ENCODE results near the gene HCRT. TPM values are rescaled to one million over a fixed set of nuclear protein-coding genes. Genes with fewer than 3 reads are reported as not detected.

The HCRT gene, protein sequence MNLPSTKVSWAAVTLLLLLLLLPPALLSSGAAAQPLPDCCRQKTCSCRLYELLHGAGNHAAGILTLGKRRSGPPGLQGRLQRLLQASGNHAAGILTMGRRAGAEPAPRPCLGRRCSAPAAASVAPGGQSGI
- total RNA-seq (not detected), total RNA-seq (0 to 0.52 (median 0.08) reads per million in 172 experiments)
- polyA plus RNA-seq (2013, experiment 1 of 2), result not detected
- polyA plus RNA-seq (2013, experiment 2 of 2), result 0.10 TPM

DNA sequence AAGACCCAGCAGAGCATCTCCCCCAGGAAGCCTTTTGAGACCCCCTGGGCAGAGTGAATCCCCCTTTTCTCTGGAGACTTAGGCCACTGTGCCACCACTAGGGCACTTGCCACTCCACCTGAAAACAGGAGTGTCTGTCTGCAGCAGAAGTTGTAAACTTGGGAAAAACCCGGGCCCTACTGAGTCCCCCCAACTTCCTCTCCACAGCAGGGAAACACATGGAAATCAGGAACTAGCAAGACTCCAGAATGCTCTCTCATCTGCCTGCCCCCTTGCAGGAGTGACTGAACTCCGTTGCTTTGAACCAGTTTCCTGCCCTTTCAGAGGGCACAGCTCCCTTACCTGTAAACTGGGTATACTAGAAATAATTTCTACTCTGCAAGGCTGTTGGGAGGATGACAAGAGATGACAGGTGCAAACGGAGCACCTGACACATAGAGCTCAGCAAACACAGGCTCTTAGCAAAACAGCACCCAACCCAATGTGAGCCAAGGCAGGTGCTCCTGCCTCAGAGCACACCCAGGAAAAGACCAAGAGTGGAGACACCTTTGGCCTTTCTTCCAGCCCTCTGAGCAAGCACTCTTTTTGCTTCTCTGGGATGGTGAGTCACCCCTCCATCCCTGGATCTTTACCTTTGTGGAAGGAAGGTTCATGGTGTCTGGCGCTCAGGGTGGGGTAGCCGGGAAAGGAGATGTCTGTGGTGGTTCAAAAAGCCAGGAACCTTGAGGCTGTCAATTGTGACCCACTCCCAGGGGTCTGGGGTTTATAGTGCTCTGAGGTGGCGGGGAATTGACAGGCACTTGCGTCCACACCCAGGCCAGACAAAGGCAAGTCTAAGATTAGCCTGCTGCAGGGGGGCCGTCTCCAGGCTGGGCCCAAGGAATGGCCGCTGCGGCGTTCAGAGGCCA, at the start of gene HCRT:
Gene HCRT (minus strand): TSS at position 740 of the 908 bp plus-strand sequence. CDS start 87 bp downstream, at position 653.
- Histone ChIP-seq H3K27ac (ENCODE audit: low read depth in 1 of 2, low read length in 2 of 2) (peak within 1 kb of the TSS; percentile 17 to 75), H3K27me3 (ENCODE audit: control insufficient read depth in 1 of 2, insufficient read depth in 2 of 2, low read length in 2 of 2) (peaks cover 0 to 12% of the 10 kb centered on the region in 2 experiments), H3K4me1 (ENCODE audit: insufficient read depth, low read length) (peaks cover 45% of the 10 kb centered on the region), H3K36me3 (ENCODE audit: insufficient read depth, low read length) (no peaks in the 10 kb centered on the region), H3K4me3 (ENCODE audit: low read length) (peak within 1 kb of the TSS; percentile 87), H3K9me3 (ENCODE audit: control insufficient read depth in 1 of 2, insufficient read depth in 1 of 2, low read length in 2 of 2) (peaks cover 0 to 8% of the 10 kb centered on the region in 2 experiments)
- H3K27ac Mint-ChIP-seq, result peak within 1 kb of the TSS; percentile 79
- no peak for ATAC-seq (ENCODE audit: poor library complexity)
- H3K4me3 Mint-ChIP-seq, result peak within 1 kb of the TSS; percentile 85
- no peaks in the 10 kb centered on the region for H3K9me3 Mint-ChIP-seq
- H3K27me3 Mint-ChIP-seq, result peaks cover 21% of the 10 kb centered on the region
- intact Hi-C loops (cut with DNase I, micrococcal nuclease), result no loop called here
- peaks cover 31% of the 10 kb centered on the region for H3K4me1 Mint-ChIP-seq (ENCODE audit: low read depth)
- TF ChIP-seq, protein P1, sequence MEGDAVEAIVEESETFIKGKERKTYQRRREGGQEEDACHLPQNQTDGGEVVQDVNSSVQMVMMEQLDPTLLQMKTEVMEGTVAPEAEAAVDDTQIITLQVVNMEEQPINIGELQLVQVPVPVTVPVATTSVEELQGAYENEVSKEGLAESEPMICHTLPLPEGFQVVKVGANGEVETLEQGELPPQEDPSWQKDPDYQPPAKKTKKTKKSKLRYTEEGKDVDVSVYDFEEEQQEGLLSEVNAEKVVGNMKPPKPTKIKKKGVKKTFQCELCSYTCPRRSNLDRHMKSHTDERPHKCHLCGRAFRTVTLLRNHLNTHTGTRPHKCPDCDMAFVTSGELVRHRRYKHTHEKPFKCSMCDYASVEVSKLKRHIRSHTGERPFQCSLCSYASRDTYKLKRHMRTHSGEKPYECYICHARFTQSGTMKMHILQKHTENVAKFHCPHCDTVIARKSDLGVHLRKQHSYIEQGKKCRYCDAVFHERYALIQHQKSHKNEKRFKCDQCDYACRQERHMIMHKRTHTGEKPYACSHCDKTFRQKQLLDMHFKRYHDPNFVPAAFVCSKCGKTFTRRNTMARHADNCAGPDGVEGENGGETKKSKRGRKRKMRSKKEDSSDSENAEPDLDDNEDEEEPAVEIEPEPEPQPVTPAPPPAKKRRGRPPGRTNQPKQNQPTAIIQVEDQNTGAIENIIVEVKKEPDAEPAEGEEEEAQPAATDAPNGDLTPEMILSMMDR (IDR thresholded peaks at IDR 0.05), result no peak
- H3K36me3 Mint-ChIP-seq (ENCODE audit: low read depth), result no peaks in the 10 kb centered on the region
- peak in 3 of 14 experiments; percentile 16 to 51 (median 46) for DNase-seq
- ChIA-PET POLR2A (interaction anchor here (1.2 to 2.5 kb wide), 3 partner anchors 9 to 204 kb away, joined by 4 to 15 read pairs (median 6); partner anchors contain the start of genes GHDC and STAT3), CTCF (interaction anchor here (2.4 kb wide), 1 partner anchor 10 kb away, joined by 12 read pairs; the partner anchor contains the start of gene GHDC)

DNA sequence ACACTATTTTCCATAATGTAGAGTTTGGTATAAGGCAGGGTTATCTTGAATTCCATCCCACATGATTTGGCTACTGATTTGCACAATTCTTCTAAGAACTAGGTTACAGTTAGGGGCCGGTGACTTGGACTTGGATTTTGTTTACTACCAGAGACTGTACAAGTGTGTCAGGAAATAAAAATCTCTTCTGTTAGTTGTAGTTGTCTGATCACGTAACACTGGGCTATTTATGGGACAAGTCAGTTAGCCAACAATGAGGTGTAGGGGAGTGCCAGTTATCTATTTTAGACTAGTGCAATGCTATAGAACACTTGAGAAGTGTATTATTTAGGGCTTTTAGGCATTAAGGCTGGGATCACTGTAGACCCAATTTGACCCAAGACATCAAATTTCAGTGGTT, 48.7 kb upstream of the HCRT start:
- Histone ChIP-seq H3K36me3 (ENCODE audit: insufficient read depth, low read length) (peaks cover 18% of the 10 kb centered on the region), H3K9me3 (ENCODE audit: control insufficient read depth in 1 of 2, insufficient read depth in 1 of 2, low read length in 2 of 2) (no peaks in the 10 kb centered on the region), H3K27me3 (ENCODE audit: control insufficient read depth in 1 of 2, insufficient read depth in 2 of 2, low read length in 2 of 2) (no peaks in the 10 kb centered on the region), H3K27ac (ENCODE audit: low read depth in 1 of 2, low read length in 2 of 2) (no peak overlapping the region), H3K4me3 (ENCODE audit: low read length) (no peak overlapping the region), H3K4me1 (ENCODE audit: insufficient read depth, low read length) (peaks cover 14% of the 10 kb centered on the region)
- no peaks in the 10 kb centered on the region for H3K27me3 Mint-ChIP-seq
- H3K27ac Mint-ChIP-seq, result peak overlapping the region; percentile 74
- TF ChIP-seq, protein P1 (IDR thresholded peaks at IDR 0.05), result no peak
- H3K4me1 Mint-ChIP-seq (ENCODE audit: low read depth), result peaks cover 39% of the 10 kb centered on the region
- no peak for DNase-seq
- no peaks in the 10 kb centered on the region for H3K9me3 Mint-ChIP-seq
- CTCF ChIA-PET, result interaction anchor here (4.4 kb wide), 1 partner anchor 12 kb away, joined by 18 read pairs; no protein-coding TSS in a partner anchor
- H3K36me3 Mint-ChIP-seq (ENCODE audit: low read depth), result peaks cover 13% of the 10 kb centered on the region
- POLR2A ChIA-PET, result no interaction called here
- intact Hi-C loops (cut with DNase I, micrococcal nuclease), result no loop called here
- no peak overlapping the region for H3K4me3 Mint-ChIP-seq
- no peak for ATAC-seq (ENCODE audit: poor library complexity)

DNA sequence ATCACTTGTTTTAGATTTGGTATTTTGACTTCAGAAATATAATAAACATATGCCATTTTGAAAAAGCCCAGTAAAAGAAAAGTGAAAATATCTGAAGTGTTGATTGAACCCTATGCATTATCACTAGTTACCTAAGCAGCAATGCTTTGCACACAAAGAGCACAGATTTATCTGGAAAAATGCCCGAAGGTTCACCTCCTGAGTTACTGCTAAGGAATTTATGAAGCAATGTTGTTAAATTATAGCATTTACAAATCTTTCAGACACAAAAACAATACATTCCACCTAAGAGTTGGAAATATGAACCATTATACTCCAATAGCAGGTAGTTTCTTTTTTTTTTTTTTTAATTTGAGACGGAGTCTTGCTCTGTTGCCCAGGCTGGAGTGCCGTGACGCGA, 47.9 kb upstream of the HCRT start:
- ATAC-seq (ENCODE audit: poor library complexity), result no peak

More for the DNA sequence above, 47.9 kb upstream of the HCRT start:
- ChIA-PET CTCF (interaction anchor here (2.9 kb wide), 1 partner anchor 11 kb away, joined by 10 read pairs; no protein-coding TSS in a partner anchor), POLR2A (interaction anchor here (0.7 to 1.3 kb wide), 3 partner anchors 16 to 52 kb away, joined by 3 read pairs; no protein-coding TSS in a partner anchor)
- H3K27me3 ChIP-seq (ENCODE audit: control insufficient read depth in 1 of 2, insufficient read depth in 2 of 2, low read length in 2 of 2), result no peaks in the 10 kb centered on the region
- H3K4me3 ChIP-seq (ENCODE audit: low read length), result no peak overlapping the region
- peaks cover 21% of the 10 kb centered on the region for H3K36me3 Mint-ChIP-seq (ENCODE audit: low read depth)
- H3K4me3 Mint-ChIP-seq, result no peak overlapping the region
- TF ChIP-seq, protein P1 (IDR thresholded peaks at IDR 0.05), result no peak
- no peaks in the 10 kb centered on the region for H3K27me3 Mint-ChIP-seq
- intact Hi-C loops (cut with DNase I, micrococcal nuclease), result no loop called here
- H3K4me1 Mint-ChIP-seq (ENCODE audit: low read depth), result peaks cover 39% of the 10 kb centered on the region
- DNase-seq, result no peak
- H3K4me1 ChIP-seq (ENCODE audit: insufficient read depth, low read length), result peaks cover 10% of the 10 kb centered on the region
- no peaks in the 10 kb centered on the region for H3K9me3 ChIP-seq (ENCODE audit: control insufficient read depth in 1 of 2, insufficient read depth in 1 of 2, low read length in 2 of 2)
- no peak overlapping the region for H3K27ac ChIP-seq (ENCODE audit: low read depth in 1 of 2, low read length in 2 of 2)
- no peaks in the 10 kb centered on the region for H3K9me3 Mint-ChIP-seq
- H3K27ac Mint-ChIP-seq, result peak overlapping the region; percentile 74
- H3K36me3 ChIP-seq (ENCODE audit: insufficient read depth, low read length), result peaks cover 22% of the 10 kb centered on the region

Data from CD4-positive, alpha-beta T cell (primary cell).